B cell (primary cell): ENCODE data around the gene RALY.
"Not testable (repeated sequence)": the region's sequence is repeated elsewhere in the genome, so short reads cannot be mapped to it uniquely, and the experiment has no call there.

Experiments used
- CTCF ChIP-seq: fragments of 200-600 bp; IDR thresholded peaks from one replicate; pipeline ENCODE4 v1.8.0; 2022; ENCODE audit warnings: antibody characterized with exemption, mild to moderate bottlenecking
- EZH2 ChIP-seq: IDR thresholded peaks from 2 replicates; pipeline ENCODE4 v1.6.1; 2012; ENCODE audit warnings: borderline replicate concordance, low read depth, mild to moderate bottlenecking, moderate library complexity, low read length; ENCODE audit not compliant: insufficient read depth, poor library complexity, severe bottlenecking

- TF ChIP-seq EZH2, CTCF: not testable (repeated sequence)
Observed at GRCh38 chr20:34028013-34028412, 34.3 kb downstream of the RALY start.
